GM20431 (cell line): ENCODE results near the gene HEXD.
"Not testable (repeated sequence)": the region's sequence is repeated elsewhere in the genome, so short reads cannot be mapped to it uniquely, and the experiment has no call there.

Source experiments
- in situ Hi-C: fragments of 300-500 bp; cut with MseI, MboI; formaldehyde crosslinking; loops from one replicate; pipeline ENCODE4 v1.15.0; 2020; ENCODE audit warnings: low sequenced_read_pairs; ENCODE audit not compliant: unreplicated experiment

HEXD gene

DNA sequence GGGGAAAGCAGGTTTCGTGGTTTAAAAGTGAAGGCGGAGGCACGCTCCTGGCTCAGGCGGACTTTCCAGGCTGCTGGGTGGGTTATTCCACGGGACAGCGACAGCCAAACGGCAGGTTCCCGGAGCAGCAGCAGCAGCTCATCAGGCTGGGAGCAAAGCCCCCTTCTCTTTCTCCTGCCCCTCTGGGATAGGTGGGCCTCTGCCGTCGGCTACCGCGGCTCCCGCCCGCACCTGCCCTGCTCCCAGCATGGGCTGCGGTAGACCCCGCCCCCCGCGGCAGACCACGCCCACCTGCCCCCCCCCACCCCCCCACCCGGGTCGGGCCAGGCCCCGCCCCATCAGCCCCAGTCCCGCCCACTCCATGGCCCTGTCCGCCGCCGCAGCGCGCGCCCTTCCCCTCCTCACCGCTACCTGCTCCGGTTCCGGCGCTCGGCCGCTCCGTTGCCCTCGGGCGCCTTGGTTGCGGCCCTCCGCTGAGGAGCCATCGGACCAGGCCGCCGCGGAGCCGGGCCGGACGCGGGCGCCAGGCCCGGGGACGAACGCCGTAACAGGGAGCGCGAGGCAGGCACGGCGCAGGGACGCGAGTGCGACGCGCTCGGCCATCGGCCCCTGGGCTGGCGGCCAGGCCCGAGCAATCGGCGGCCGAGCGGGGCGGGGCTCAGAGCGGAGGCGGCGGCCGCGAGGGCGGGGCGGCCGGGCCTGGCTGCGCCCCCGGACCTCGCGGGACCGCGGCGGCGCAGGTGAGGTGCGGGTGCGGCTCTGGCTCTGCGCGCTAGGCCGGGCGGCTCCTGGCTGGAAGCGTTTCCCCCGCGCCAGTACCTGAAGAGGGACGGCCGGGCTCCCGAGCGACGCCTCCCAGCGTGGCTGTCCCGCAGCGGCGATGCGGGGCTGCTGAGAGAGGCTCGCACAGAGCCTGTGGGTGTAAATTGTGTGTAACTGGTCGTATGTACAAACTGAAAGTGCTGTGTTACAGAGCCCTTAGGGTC, at the start of gene HEXD, which contains the start of gene OGFOD3:
HEXD (plus strand) TSS at position 347 of the 986 bp plus-strand sequence. CDS start 1,453 bp downstream, outside the sequence.
OGFOD3 (minus strand) TSS at position 586 of the 986 bp plus-strand sequence; CDS start at position 485, 101 bp downstream.
- in situ Hi-C loops = no loop called here

DNA sequence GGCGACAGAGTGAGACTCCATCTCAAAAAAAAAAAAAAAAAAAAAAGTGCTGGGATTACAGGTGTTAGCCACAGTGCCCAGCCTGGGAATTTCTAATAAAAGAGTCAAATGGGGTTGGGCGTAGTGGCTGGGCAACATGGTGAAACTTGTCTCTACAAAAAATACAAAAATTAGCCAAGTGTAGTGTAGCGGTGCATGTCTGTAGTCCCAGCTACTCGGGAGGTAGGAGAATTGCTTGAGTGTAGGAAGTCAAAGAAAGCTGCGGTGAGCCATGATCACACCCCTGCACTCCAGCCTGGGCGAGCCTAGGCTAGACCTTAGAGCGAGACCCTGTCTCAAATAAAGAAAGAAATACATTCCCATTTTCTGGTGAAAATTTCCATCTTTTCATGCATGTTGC, 48.9 kb upstream of the HEXD start:
- in situ Hi-C loops = no loop called here

DNA sequence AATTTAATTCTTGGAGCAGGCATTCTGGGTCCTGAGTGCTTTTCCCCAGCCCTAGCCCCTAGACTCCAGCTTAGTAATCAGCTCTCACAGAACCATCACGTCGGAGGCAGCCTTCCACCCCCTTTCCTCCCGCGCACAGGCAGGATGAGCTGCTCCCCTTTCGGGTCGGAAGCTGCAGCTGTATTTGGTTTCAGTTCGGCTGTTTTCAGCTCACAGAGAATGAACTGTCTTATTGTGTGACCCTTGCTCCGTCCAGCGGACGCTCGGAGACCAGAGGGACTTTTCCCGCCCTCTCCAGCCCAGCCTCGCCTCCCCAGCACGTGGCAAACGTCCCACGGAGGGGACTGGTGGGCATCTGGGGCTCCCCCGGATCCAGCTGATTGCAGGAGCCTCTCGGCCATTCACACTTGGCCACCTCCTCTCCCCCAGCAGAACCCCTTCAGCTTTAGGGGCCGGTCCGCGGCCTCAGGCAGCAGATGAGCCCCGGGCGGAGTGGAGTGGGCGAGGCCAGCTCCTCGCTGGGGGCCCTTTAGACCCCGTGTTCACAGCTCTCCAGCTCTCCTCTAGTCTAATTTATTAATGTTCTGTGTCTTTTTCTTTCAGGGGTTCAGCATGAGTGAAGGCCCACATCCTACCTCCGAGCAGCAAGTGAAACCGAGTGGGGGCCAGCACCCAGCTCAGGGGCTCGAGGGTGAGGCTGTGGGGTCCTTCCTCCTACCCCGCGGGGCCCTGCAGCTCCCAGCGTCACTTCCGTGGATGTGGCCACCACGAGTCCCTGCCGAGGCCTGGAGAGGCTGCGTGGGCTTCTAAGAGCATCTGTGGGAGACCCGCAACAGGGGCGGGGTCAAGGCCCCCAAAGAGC, 47.4 kb upstream of the HEXD start:
- in situ Hi-C loops = no loop called here

DNA sequence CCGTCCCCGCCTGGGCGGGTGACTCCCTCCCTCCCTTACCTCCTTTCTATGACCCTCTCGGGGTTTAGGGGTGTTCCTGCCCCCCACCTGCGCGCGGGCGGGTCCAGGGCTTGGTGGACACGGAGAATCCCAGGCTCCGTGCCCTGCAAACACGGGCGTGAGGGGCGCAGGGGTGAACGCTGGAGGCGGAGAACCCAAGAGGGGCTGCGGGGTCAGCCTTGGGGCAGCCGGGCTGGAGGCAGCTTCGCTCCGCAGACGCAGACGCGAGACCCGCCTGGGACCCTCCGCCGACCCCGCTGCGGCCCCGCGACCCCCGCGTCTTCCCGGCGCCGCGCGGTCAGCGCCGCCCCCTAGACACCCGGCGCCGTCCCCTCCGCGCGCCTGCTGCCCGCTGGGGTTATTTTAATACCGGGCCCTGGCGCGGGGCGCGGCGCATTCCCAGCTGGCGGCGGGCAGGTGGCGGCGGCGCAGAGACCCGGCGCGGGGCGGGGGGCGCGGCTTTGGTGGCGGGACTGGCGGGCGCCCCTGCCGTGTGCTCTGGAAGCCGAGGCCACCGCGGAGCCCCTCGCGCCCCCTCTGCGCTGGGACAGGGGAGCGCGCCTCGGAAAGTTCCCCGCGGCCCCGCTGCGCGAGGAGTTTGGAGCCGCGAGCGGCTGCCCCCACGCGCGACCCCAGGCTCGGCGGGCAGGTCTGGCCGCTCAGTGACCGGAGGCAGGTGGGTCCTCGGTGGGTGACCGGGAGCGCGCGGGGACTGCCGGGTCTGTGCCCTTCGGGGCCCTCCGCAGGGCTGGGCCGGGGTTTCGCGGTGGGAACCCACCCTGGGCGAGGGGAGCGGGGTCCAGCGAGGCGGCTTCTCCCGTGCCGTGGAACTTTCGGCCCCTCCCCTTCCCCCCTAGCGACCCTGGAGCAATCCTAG, 46.6 kb upstream of the HEXD start, which contains the start of gene UTS2R:
UTS2R (plus strand) TSS at position 433 of the 916 bp plus-strand sequence. CDS start 2,560 bp downstream, outside the sequence.
- in situ Hi-C loops = no loop called here

DNA sequence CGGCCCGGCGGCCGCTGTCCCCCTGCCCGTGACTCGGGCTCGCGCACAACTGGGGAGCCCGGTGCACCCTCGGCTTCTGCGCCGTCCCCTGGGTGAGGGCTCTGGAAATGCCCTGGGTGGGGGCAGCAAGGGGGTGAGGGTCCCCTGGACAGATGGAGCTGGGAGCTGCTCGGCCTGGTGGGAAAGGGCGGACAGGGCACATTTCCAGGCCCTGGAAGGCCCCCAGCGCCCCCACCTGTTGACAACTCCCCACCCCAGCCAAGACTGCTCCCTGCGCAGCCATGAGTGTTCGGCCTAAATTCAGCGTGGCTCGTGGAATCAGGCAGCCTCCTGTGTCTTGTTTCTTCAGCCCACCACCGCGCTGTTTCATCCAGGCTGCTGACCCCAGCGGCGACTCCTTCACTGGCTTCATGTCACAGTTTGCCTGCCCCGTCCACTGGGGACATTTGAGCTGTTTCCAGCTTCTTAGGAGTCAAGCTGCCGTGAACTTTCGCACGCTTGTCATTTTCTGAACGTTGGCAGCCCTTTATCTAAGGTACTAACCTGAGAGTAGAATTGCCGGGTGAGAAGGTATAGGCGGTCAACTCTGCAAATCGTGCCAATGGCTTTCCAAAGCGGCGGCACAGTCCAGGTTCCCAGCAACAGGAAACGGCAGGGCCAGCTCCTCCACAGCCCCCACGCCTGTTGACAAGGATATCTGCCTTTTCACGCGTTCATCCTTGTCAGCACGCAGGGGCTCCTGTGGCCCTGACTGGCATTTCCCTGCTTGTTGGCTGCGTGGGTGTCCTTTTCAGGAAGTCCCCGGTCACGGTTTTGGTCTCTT, 45.7 kb upstream of the HEXD start:
- in situ Hi-C loops = no loop called here

DNA sequence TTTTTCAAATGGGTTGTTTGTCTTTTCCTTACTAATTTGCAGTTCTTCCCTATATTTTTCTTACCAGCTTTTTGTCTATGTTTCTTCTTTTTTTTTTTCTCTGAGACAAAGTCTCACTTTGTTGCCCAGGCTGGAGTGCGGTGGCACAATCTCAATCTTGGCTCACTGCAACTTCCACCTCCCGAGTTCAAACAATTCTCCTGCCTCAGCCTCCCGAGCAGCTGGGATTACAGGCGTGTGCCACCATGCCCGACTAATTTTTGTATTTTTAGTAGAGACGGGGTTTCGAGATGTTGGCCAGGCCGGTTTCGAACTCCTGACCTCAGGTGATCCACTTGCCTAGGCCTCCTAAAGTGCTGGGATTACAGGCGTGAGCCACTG, 45.1 kb upstream of the HEXD start:
- in situ Hi-C loops = not testable (repeated sequence)

DNA sequence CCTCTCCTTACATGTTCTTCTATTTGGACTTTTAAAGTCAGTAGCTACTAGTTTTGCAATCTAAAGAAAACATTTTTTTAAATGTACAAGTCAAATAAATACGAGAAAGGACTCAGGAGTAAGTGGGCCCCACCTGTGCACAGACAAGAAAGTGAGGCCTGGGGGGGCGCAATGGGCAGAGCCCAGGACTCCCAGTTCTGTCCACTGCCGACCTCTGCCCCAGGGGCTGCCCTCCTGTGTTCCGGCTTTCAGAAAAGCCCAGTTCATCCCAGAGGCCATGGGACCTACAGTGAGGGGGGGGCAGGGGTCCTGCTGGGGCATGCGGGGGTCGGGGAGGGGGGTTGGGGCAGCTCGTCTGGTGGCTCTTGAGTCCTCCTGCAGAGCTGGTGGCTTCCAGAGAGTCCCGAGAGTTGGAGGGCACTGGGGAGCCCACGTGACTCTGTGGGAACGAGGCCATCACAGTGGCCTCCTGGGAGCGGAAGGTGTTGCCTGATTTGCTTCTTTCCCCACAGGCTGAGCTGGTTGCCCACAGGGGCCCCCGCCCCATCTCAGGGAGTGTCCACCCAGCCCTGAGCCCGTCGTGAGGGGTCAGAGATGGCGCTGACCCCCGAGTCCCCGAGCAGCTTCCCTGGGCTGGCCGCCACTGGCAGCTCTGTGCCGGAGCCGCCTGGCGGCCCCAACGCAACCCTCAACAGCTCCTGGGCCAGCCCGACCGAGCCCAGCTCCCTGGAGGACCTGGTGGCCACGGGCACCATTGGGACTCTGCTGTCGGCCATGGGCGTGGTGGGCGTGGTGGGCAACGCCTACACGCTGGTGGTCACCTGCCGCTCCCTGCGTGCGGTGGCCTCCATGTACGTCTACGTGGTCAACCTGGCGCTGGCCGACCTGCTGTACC, 44.2 kb upstream of the HEXD start:
- in situ Hi-C loops = no loop called here

DNA sequence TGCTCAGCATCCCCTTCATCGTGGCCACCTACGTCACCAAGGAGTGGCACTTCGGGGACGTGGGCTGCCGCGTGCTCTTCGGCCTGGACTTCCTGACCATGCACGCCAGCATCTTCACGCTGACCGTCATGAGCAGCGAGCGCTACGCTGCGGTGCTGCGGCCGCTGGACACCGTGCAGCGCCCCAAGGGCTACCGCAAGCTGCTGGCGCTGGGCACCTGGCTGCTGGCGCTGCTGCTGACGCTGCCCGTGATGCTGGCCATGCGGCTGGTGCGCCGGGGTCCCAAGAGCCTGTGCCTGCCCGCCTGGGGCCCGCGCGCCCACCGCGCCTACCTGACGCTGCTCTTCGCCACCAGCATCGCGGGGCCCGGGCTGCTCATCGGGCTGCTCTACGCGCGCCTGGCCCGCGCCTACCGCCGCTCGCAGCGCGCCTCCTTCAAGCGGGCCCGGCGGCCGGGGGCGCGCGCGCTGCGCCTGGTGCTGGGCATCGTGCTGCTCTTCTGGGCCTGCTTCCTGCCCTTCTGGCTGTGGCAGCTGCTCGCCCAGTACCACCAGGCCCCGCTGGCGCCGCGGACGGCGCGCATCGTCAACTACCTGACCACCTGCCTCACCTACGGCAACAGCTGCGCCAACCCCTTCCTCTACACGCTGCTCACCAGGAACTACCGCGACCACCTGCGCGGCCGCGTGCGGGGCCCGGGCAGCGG, 43.4 kb upstream of the HEXD start:
- in situ Hi-C loops = no loop called here

DNA sequence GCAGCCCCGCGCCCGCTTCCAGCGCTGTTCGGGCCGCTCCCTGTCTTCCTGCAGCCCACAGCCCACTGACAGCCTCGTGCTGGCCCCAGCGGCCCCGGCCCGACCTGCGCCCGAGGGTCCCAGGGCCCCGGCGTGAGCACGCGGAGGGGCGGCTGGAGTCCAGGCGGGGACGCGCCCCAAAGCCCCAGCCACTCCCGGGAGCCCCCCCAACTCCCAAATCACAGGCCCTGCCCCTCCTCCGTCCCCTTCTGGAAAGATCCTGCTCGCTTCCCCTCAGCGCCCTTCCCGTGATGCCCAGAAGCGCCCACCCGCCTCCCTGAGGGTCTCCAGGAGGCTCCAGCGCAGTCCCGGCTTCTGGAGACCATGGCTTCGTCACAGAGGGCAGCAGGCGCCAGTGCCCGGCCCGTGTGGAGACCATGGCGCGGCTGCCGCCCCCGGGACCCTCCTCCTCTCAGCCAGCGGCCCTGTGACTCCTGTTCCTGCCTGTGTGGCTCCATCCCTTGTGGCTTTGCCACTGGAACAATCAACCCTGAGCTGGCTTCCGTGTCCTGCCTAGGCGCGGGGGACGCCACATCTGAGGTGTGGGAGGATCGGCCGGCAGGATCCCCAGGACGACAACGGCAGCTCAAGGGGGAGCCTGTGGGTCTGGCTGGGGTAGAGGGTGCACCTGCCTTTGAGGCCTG, 42.6 kb upstream of the HEXD start:
- in situ Hi-C loops = no loop called here

DNA sequence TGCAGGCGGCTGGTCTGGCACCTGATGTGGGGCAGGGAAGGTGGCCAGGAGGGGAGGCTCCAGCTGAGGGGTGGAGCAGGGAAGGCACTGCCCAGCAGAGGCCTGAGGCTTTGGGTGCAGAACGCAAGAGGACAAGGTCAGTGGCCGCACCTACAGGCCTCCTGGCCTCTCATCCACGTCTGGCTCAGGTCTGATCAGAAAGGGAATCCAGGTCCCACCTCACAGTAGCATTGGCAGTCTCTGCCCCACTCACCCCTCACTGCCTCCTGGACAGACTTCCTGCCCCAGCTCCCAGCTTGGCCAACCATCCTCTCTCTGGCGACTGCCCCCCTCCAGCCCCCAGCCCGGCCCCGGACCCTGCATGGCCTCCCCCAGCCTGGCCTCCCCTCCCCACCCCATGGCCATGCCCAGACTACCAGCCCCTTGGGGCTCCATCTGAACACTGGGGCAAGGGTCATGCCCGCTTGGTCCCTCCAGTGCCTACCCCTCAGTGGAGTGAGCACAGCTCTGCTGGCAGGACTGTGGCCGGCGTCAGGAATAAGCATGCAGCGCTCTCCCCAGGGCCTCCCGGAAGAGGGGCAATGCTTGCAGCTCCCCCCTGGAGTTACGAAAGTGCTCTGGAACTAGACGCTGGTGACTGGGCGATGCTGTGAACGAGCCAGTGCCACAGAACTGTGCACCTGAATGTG, 42.0 kb upstream of the HEXD start:
- in situ Hi-C loops = no loop called here

DNA sequence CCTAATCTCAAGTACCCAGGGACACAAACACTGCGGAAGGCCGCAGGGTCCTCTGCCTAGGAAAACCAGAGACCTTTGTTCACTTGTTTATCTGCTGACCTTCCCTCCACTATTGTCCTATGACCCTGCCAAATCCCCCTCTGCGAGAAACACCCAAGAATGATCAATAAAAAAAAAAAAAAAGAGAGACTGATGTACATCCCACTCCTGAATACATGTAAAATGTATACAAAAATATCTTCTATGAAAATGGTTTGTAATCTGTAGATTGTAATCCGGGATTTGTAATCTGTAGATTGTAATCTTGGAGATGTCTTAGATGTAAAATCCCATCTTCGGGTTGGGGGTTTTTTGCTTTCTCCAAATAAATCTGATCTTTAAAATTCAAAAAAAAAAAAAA, 40.9 kb upstream of the HEXD start:
- in situ Hi-C loops = not testable (repeated sequence)

DNA sequence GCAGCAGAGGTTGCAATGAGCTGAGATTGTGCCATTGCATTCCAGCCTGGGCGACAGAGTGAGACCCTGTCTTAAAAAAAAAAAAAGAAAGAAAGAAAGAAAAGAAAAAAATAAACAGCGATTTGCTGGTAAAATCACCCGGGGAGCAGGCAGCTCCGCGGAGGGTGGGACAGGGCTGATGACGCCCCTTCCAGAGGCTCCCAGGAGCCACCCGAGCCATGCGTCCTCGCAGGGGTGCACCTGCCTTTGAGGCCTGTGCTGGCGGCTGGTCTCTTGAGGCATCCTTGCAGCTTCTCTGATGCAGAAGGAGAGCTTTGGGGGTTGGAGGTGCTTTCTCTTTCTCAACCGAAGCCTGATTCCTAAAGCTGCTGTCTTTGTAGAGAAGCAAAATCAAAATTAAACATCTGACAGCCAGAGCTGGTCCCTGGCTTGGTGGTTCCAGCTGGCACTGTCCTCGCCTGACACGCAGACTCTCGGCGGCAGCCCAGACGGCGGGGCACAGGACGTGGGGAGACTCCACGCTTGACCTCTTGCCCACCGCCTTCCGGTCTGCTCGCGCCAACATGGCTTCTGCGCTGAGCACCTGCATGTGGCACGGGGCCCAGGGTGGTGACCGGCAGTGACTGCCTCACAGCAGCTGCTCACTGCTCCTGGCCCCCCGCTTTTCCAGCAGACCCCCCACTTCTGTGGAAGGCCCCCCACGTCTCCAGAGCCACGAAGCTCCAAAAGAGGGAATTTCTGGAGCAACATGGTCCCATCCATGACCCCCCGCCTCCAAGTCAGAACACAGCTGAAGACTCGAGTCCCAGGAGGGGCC, 40.0 kb upstream of the HEXD start:
- in situ Hi-C loops = no loop called here

DNA sequence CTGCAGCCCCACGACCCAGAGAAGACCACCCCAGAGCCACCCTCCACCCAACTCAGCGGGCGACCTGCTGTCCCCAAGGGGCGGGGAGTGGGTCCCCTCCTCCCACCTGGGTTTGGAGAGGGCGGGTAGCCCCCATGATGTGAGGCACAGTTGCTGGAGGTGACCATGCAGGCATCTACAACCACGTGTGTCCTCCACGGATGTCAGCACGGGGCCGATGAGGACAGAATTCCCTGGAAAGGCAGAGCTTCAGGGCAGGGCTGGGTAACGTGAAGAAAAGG, 39.5 kb upstream of the HEXD start:
- in situ Hi-C loops = no loop called here

DNA sequence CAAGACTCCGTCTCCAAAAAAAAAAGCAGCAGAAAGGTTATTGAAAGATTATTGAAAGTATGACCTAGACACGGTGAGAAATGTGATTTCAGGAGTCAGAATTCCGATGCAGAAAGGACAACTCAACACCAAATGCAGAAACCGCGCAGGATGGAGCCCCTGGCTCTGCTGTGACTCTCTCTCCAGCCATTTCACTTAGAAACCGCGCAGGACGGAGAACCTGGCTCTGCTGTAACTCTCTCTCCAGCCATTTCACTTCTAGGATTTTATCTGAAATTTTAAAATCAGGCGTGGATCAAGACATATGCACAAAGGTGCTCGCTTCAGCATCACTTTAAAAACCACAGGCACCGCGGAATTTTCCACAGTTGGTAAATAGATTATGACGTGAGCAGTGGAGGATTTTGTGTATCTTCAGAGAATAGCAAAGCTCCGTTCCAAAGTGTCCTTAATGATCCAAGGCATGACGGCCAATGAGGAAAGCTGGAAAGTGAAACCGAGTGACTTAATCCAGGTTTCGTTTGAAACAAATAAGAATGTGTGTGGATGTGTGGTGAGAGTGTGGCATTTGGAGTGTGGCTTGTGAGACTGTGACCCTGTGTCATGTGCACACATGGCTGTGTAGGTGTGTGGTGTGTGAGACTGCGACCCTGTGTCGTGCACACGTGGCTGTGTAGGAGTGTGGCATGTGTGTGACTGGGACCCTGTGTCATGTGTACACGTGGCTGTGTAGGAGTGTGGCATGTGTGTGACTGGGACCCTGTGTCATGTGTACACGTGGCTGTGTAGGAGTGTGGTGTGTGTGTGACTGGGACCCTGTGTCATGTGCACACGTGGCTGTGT, 37.1 kb upstream of the HEXD start:
- in situ Hi-C loops = no loop called here

DNA sequence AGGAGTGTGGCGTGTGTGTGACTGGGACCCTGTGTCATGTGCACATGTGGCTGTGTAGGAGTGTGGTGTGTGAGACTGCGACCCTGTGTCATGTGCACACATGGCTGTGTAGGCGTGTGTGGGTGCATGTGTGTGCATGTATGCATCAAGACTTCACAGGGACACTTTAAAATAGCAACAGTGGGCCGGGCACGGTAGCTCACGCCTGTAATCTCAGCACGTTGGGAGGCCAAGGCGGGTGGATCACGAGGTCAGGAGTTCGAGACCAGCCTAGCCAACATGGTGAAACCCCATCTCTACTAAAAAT, 36.5 kb upstream of the HEXD start:
- in situ Hi-C loops = not testable (repeated sequence)
